ENCODE data around the gene UBE2M.

UBE2M gene

GRCh38 chr19:58555920-58556621, 2.3 kb downstream of the UBE2M start:
- DNase-seq (ENCODE audit: low read depth), result no peak
- peak overlapping the region; percentile 92 for H3K4me3 ChIP-seq (ENCODE audit: low read length)
- TF ChIP-seq CTCF (conservative IDR thresholded peaks at IDR 0.05; ENCODE audit: low read length), result no peak

DNA sequence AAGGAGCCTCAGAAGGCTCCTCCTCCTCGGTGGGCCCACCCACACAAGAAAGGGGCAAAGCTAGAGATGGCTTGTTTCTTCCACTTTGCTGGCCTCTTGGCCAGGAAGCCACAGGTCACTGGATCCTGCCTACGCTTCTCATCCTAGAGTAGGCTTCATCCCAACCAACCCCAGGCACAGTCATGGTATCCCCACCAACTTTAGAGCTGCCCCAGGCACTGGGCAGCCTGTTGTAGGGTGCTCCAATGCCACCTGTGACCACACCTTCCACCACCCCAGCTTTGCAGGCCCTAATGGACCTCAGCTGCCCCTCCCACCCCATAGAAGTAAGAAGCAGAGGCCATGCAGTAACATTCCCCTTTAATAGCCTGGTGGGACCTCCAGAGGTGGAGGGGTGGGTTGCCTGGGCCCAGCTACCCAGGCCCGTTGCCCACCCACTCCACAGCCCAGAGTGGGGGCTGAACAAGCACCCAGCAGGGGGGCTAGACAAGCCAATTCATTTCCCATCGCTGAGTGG, 3.0 kb downstream of the UBE2M start:
- no peak for DNase-seq (ENCODE audit: low read depth)
- no peak for TF ChIP-seq CTCF (conservative IDR thresholded peaks at IDR 0.05; ENCODE audit: low read length)
- H3K4me3 ChIP-seq (ENCODE audit: low read length), result peak overlapping the region; percentile 57

GRCh38 chr19:58554494-58555368, 3.7 kb downstream of the UBE2M start, which contains the start of gene CHMP2A:
CHMP2A (minus strand) TSS chr19:58555105; CDS start chr19:58554212, 893 bp downstream.
- DNase-seq (ENCODE audit: low read depth), result peak; percentile 97
- TF ChIP-seq CTCF (conservative IDR thresholded peaks at IDR 0.05; ENCODE audit: low read length), result no peak
- H3K4me3 ChIP-seq (ENCODE audit: low read length), result peak within 1 kb of the TSS; percentile 94

DNA sequence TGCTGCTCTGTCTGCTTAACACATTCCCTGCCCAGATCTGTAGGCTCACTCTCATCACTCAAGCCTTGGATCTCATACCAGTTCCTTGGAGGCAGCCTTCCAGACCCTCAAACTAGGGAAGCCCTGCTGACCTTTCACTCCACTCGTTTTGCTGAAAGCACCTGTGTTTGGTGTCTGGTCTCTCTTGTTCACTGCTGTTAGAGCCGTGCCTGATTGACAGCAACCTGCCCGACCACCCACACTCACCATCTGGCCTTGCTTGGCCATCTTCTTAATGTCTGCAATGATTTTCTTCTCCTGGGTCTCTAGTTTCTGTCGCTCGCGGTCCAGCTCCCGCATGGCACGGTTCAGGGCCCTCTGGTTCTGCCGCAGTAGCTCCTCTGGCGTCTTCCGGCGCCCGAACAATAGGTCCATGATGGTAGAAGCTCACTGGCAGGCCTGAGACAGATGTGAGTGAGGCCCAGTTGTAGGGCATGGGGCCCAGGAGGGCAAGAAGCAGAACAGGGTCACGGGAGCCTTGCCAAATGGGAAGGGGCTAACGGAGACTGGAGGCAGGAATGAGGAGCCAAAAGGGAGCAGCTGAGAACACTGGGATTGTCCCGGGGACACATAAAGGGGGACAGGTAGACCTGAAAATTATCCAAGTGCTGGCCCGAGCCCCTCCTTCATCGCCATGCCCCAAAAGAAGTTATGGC, 4.5 kb downstream of the UBE2M start:
- DNase-seq (ENCODE audit: low read depth), result no peak

GRCh38 chr19:58552655-58553054, 5.8 kb downstream of the UBE2M start:
- no peak for TF ChIP-seq CTCF (conservative IDR thresholded peaks at IDR 0.05; ENCODE audit: low read length)
- no peak for DNase-seq (ENCODE audit: low read depth)
- no peak overlapping the region for H3K4me3 ChIP-seq (ENCODE audit: low read length)

More for the DNA sequence above, 4.5 kb downstream of the UBE2M start:
- no peak for TF ChIP-seq CTCF (conservative IDR thresholded peaks at IDR 0.05; ENCODE audit: low read length)
- peak overlapping the region; percentile 94 for H3K4me3 ChIP-seq (ENCODE audit: low read length)

DNA sequence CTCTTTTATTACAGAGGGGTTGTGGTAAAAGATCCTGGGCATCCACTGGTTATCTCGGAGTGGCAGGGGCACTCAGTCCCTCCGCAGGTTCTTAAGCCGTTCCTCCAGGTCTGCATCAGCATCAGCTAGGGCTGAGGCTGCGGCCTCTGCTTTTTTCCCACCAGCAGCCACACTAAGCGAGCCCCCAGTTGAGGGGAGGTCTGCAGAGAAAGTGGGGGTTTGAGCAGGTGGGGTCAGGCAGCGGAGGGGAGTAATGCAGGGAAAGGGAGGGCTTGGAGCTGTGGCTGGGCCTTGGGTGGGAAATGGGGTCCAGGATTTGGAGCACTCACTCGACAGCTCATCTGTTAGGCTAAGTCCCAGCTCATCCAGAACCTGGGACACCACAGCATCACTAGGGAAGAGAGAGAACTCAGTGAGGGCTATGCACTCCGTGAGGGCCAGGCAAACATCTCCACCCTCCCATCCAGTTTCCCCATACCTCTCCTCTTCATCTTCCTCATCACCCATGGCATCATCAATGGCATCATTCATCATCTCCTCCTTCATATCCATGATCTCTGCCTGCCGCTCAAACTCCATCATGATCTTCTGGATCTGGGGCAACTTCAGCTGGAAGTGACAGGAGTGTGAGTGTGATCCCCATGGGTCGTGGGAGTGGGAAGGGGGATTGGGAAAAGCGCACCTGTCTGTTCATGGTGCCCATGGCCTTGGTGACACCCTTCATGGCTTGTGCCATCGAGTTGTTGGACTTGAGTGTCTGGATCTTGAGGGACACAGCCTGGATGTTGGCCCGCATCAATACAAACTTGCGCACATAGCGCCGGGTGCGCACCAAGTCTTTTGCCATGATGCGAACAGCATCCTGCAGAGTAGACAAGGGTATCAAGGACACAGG, 6.6 kb downstream of the UBE2M start:
- TF ChIP-seq CTCF (conservative IDR thresholded peaks at IDR 0.05; ENCODE audit: low read length), result no peak
- DNase-seq (ENCODE audit: low read depth), result no peak
- H3K4me3 ChIP-seq (ENCODE audit: low read length), result no peak overlapping the region
